ENCODE results near the gene PHKB.
"Not testable (repeated sequence)": the region's sequence is repeated elsewhere in the genome, so short reads cannot be mapped to it uniquely, and the experiment has no call there.

GRCh38 chr16:47440066-47440465 is 21.1 kb upstream of the PHKB start:
- not testable (repeated sequence) for TF ChIP-seq GLIS3 (CRISPR knock-in tag; IDR thresholded peaks at IDR 0.05); ZNF8 (CRISPR knock-in tag; IDR thresholded peaks at IDR 0.05); TCF4 (CRISPR knock-in tag; IDR thresholded peaks at IDR 0.05; ENCODE audit: borderline replicate concordance); ISL1 (CRISPR knock-in tag; IDR thresholded peaks at IDR 0.05); PATZ1 (CRISPR knock-in tag; IDR thresholded peaks at IDR 0.05; ENCODE audit: borderline replicate concordance); RARB (CRISPR knock-in tag; IDR thresholded peaks at IDR 0.05); ZNF565 (CRISPR knock-in tag; conservative IDR thresholded peaks at IDR 0.05; ENCODE audit: low read depth); CREB5 (CRISPR knock-in tag; IDR thresholded peaks at IDR 0.05; ENCODE audit: low read depth); POU6F1 (CRISPR knock-in tag; IDR thresholded peaks at IDR 0.05; ENCODE audit: borderline replicate concordance, low read depth)

Measured in SK-N-SH treated with all-trans-retinoic acid at 6 μM for 48 hours (cell line).